HG02571 (cell line): Measurements from ENCODE around the gene LIMCH1.
"Not testable (repeated sequence)": the region's sequence is repeated elsewhere in the genome, so short reads cannot be mapped to it uniquely, and the experiment has no call there.

Experiments used
- ATAC-seq: cut with Tn5 transposase; IDR thresholded peaks from one replicate; pipeline ENCODE4 v1.9.1; 2021; ENCODE audit warnings: mild to moderate bottlenecking, moderate library complexity; ENCODE audit not compliant: unreplicated experiment

LIMCH1 gene

GRCh38 chr4:41719417-41719816 lies 181.5 kb downstream of the LIMCH1 start:
- no peak for ATAC-seq

- ATAC-seq: no peak
These were observed 184.2 kb downstream of the LIMCH1 start for GRCh38 chr4:41722181-41722580.

GRCh38 chr4:41723286-41723685 lies 185.3 kb downstream of the LIMCH1 start:
- no peak for ATAC-seq

- ATAC-seq: no peak
These were observed 187.3 kb downstream of the LIMCH1 start for GRCh38 chr4:41725254-41725653.

GRCh38 chr4:41727861-41728572 lies 190.1 kb downstream of the LIMCH1 start:
- no peak for ATAC-seq

- no peak for ATAC-seq
These were observed 190.6 kb downstream of the LIMCH1 start for GRCh38 chr4:41728573-41728913.

- no peak for ATAC-seq
These were observed 193.7 kb downstream of the LIMCH1 start for GRCh38 chr4:41731569-41732126.

GRCh38 chr4:41734371-41734770 lies 196.4 kb downstream of the LIMCH1 start:
- ATAC-seq: no peak

GRCh38 chr4:41737491-41737890 lies 199.5 kb downstream of the LIMCH1 start:
- ATAC-seq: not testable (repeated sequence)

- no peak for ATAC-seq
These were observed 203.4 kb downstream of the LIMCH1 start for GRCh38 chr4:41741354-41741753.

- ATAC-seq: no peak
These were observed 206.8 kb downstream of the LIMCH1 start for GRCh38 chr4:41744572-41745291.

GRCh38 chr4:41745292-41746024 lies 207.5 kb downstream of the LIMCH1 start:
- ATAC-seq: no peak

GRCh38 chr4:41746025-41746439 lies 208.1 kb downstream of the LIMCH1 start:
- no peak for ATAC-seq

- no peak for ATAC-seq
These were observed 208.7 kb downstream of the LIMCH1 start for GRCh38 chr4:41746440-41747229.

GRCh38 chr4:41747230-41748055 lies 209.5 kb downstream of the LIMCH1 start:
- ATAC-seq: no peak

- no peak for ATAC-seq
These were observed 210.2 kb downstream of the LIMCH1 start for GRCh38 chr4:41748074-41748570.

- ATAC-seq: no peak
These were observed 210.9 kb downstream of the LIMCH1 start, which contains the start of gene PHOX2B for GRCh38 chr4:41748571-41749475. Gene PHOX2B (minus strand): TSS chr4:41748725. CDS start chr4:41748610, 115 bp downstream.

GRCh38 chr4:41749631-41750039 lies 211.7 kb downstream of the LIMCH1 start:
- ATAC-seq: no peak
